Measurements from ENCODE around the gene CPNE5. TPM values are rescaled to one million over a fixed set of nuclear protein-coding genes. Genes with fewer than 3 reads are reported as not detected.
A peak's percentile ranks its signal among the peaks of the same experiment; 100 is the strongest.

Gene CPNE5
- total RNA-seq, 2 experiments from 2014 or later = 1.5 to 1.8 TPM

DNA sequence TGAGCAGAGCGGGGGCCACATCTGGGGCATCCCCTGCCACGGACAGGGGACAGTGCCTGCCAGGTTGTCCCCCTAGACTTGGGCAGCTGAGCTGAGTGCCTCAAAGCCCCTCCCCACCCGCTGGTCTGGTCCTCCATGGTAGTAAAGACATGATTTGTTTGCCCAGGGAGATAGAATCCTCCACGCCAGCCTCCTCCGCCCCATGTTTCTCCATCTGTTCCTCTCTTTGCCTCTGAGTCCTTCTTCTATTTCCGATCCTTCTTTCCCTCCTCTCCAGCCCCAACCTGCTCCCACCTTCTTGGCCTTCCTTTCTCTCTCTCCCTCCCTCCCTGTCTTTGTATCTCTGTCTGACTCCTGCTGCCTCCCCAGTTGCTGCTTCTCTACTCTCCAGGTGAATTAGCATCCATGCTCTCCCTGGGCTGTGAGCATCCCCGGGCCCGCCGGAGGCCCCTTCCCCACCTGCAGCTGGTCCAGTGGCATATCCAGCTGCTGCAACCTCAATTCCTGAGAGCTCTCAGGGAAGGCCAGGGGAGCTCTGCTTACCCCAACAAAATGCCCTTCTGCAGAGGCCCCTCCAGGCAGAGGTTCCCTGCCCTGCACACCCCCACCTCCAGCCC lies 45.8 kb downstream of the CPNE5 start:
- no peak overlapping the region for H3K27ac Mint-ChIP-seq
- peaks cover 5% of the 10 kb centered on the region for H3K4me1 Mint-ChIP-seq (ENCODE audit: low read depth)
- DNase-seq = no peak
- no peak overlapping the region for H3K4me3 Mint-ChIP-seq
- intact Hi-C loops (cut with micrococcal nuclease) = no loop called here
- CTCF ChIA-PET = interaction anchor here (1.1 to 2.2 kb wide), 3 partner anchors 11 to 58 kb away, joined by 4 to 10 read pairs (median 6); no protein-coding TSS in a partner anchor
- no peaks in the 10 kb centered on the region for H3K9me3 Mint-ChIP-seq
- no peaks in the 10 kb centered on the region for H3K36me3 Mint-ChIP-seq
- POLR2A ChIA-PET = no interaction called here
- peaks cover 5% of the 10 kb centered on the region for H3K27me3 Mint-ChIP-seq

DNA sequence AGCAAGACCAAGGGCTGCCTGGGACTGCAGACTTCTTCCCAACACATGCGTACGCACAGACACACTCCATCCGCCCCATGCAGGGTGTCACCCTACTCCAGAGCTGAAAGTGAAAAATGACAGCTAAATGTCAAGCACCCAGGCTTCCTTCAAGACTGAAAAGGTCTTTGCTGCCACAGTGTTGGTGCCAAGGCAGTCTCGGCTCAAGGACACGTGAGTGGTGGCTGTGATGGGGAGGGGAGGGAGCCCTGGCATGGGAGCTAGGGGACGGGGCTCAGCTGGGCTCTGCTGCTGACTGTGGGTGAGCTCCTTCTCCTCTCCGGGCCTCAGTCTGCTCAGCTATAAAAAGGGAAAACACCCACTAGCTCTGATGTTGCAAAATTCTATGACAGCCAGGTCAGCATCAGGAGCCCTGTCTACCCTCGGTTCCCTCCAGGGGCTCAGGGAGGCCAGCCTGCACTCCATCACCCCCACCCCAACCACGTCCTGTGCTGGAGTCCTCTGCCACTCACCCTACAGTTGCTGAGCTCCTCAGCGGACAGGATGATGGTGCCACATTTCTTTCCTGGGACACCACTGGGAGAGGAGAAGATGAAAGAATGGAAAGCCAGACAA lies 47.6 kb downstream of the CPNE5 start:
- no peak for DNase-seq
- CTCF ChIA-PET = interaction anchor here (0.9 to 14.0 kb wide), 7 partner anchors 7 to 226 kb away, joined by 3 to 345 read pairs (median 4); no protein-coding TSS in a partner anchor
- POLR2A ChIA-PET = no interaction called here
- Mint-ChIP-seq H3K4me1 (ENCODE audit: low read depth) (peaks cover 5% of the 10 kb centered on the region), H3K27me3 (peaks cover 5% of the 10 kb centered on the region), H3K4me3 (no peak overlapping the region), H3K9me3 (no peaks in the 10 kb centered on the region), H3K27ac (no peak overlapping the region), H3K36me3 (no peaks in the 10 kb centered on the region)
- intact Hi-C loops (cut with micrococcal nuclease) = no loop called here

DNA sequence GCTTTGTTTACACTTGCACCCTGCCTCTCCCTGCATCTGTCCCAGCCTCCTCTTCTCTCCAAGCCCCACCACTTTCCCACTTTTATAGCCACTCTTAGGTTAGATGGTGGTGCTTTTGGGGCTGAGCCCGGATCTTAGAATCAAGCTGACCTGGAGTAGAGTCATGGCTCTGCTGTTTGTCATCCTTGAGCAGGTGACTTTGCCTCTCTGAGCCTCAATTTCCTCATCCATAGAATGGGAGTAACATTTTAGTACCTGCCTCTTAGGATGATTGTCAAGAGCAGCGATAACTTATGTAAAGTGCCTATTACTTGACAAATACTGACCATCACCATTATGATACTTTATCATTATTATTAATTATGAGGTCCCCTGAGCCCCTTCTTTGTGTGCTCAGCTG lies 48.2 kb downstream of the CPNE5 start:
- Mint-ChIP-seq H3K36me3 (no peaks in the 10 kb centered on the region), H3K27me3 (peaks cover 5% of the 10 kb centered on the region), H3K9me3 (no peaks in the 10 kb centered on the region), H3K4me1 (ENCODE audit: low read depth) (peaks cover 5% of the 10 kb centered on the region), H3K27ac (no peak overlapping the region), H3K4me3 (no peak overlapping the region)
- CTCF ChIA-PET = interaction anchor here (0.6 to 14.0 kb wide), 6 partner anchors 8 to 227 kb away, joined by 3 to 345 read pairs (median 4); no protein-coding TSS in a partner anchor
- intact Hi-C loops (cut with micrococcal nuclease) = no loop called here
- POLR2A ChIA-PET = no interaction called here
- no peak for DNase-seq

DNA sequence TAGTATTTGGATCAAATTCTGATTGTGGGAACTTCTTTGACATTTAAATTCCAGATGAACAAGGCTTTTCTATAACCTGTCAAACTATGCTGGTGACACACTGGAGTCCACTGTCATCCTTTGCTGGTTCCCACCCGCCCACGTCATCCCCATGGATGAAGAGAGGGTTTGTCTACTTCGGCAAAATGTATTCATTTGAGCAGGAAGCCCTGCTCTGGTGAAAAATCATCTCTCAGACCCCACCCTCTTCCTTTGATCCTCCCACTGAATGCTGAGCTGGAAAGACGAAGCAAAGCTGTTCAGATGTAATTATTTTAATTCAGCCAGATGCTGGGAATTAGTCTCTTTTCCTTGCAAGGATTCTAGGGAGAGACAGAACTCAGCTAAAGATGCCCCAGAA lies 50.5 kb downstream of the CPNE5 start:
- POLR2A ChIA-PET = no interaction called here
- no peaks in the 10 kb centered on the region for H3K9me3 Mint-ChIP-seq
- H3K4me3 Mint-ChIP-seq = no peak overlapping the region
- CTCF ChIA-PET = interaction anchor here (0.6 to 14.0 kb wide), 4 partner anchors 8 to 174 kb away, joined by 3 to 345 read pairs (median 4); no protein-coding TSS in a partner anchor
- intact Hi-C loops (cut with micrococcal nuclease) = no loop called here
- no peaks in the 10 kb centered on the region for H3K36me3 Mint-ChIP-seq
- peaks cover 5% of the 10 kb centered on the region for H3K27me3 Mint-ChIP-seq
- DNase-seq = peak; percentile 65
- no peak overlapping the region for H3K27ac Mint-ChIP-seq
- H3K4me1 Mint-ChIP-seq (ENCODE audit: low read depth) = peaks cover 5% of the 10 kb centered on the region

DNA sequence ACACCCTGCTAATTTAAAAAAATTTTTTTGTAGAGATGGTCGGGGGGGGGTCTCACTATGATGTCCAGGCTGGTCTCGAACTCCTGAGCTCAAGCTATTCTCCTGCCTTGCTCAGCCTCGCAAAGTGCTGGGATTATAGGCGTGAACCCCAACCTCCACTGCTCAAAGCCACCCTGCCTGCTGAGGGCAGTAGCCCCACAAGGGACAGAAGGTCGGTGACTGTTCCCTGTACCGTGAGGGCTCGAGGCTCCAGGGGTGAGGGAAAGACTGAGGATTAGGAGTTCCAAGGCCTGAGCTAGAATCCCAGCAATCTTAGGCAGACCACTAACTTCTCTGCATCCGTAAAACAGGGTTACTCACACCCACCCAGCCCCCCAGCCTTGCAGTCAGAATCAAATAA lies 51.1 kb downstream of the CPNE5 start:
- ChIA-PET CTCF (interaction anchor here (14.0 kb wide), 1 partner anchor 19 kb away, joined by 345 read pairs; no protein-coding TSS in a partner anchor), POLR2A (no interaction called here)
- intact Hi-C loops (cut with micrococcal nuclease) = no loop called here
- no peaks in the 10 kb centered on the region for H3K36me3 Mint-ChIP-seq
- no peak overlapping the region for H3K27ac Mint-ChIP-seq
- no peak overlapping the region for H3K4me3 Mint-ChIP-seq
- no peaks in the 10 kb centered on the region for H3K9me3 Mint-ChIP-seq
- peaks cover 2% of the 10 kb centered on the region for H3K27me3 Mint-ChIP-seq
- H3K4me1 Mint-ChIP-seq (ENCODE audit: low read depth) = peaks cover 5% of the 10 kb centered on the region
- no peak for DNase-seq

DNA sequence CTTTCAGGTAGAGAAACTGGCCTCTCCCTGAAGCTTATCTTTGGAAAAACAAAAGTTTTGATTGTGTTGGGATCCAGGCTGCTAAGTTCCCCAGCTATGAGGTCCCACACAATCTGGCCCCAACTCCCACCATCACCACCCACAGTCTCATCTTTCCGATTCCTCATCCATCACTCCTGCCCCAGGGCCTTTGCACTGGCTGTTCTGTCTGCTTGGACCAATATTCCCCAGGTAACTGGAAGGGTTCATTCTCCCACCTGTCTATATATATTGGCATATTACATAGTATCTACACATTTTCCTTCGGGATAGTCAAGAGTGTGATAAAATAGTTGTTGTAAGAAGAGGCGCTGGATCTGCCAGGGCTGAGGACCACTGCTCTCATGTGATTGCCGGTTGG lies 52.0 kb downstream of the CPNE5 start:
- CTCF ChIA-PET = interaction anchor here (9.0 to 14.0 kb wide), 2 partner anchors 18 to 29 kb away, joined by 106 to 345 read pairs; no protein-coding TSS in a partner anchor
- H3K27ac Mint-ChIP-seq = no peak overlapping the region
- H3K9me3 Mint-ChIP-seq = no peaks in the 10 kb centered on the region
- intact Hi-C loops (cut with micrococcal nuclease) = no loop called here
- DNase-seq = no peak
- H3K4me3 Mint-ChIP-seq = no peak overlapping the region
- peaks cover 7% of the 10 kb centered on the region for H3K4me1 Mint-ChIP-seq (ENCODE audit: low read depth)
- H3K36me3 Mint-ChIP-seq = no peaks in the 10 kb centered on the region
- H3K27me3 Mint-ChIP-seq = peaks cover 2% of the 10 kb centered on the region
- POLR2A ChIA-PET = no interaction called here

DNA sequence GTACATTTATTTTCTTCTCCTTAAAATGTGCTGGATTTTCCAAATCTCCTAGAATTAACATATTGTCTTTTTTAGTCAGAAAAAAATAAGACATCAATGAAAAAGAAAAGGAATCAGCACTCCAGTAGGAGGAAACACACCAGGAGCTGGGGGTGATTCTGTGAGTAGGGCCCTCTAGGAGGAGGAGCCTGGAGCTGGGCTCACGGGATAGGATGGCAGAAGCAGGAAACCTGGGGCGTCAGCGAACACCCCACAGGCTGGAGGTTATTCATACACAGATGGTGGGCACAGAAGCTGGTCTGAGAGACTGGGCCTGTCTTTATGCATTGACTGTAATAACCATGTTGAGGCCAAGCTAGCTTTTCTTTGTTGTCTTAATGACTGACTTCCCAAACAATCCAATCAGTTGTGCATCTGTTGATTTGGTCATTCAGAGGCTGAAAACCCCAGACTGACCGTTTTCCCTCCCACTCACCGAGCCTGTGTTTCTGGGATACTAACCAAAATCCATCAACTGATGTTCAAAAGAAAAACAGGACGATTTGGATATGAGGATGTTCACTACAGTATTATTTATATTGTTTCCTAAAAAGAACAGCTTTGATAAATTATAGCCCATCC lies 53.1 kb downstream of the CPNE5 start:
- no peak overlapping the region for H3K27ac Mint-ChIP-seq
- no peaks in the 10 kb centered on the region for H3K9me3 Mint-ChIP-seq
- no peak overlapping the region for H3K4me3 Mint-ChIP-seq
- H3K27me3 Mint-ChIP-seq = no peaks in the 10 kb centered on the region
- ChIA-PET POLR2A (no interaction called here), CTCF (interaction anchor here (0.5 to 14.0 kb wide), 4 partner anchors 17 to 442 kb away, joined by 3 to 345 read pairs (median 54); no protein-coding TSS in a partner anchor)
- intact Hi-C loops (cut with micrococcal nuclease) = no loop called here
- DNase-seq = no peak
- H3K36me3 Mint-ChIP-seq = no peaks in the 10 kb centered on the region
- peaks cover 7% of the 10 kb centered on the region for H3K4me1 Mint-ChIP-seq (ENCODE audit: low read depth)

DNA sequence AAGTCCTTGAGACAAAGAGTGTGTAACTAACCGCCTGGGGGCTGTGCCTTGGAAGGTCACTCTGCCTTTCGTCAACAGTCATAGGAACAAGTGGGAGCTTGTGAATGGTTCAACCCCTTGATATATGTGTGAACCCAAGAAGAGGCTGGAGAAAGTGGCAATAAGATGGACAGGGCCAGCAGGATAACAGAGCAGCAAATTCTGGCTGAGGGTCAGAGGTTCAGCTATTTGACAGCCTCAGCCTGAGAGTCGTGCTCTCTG lies 54.9 kb downstream of the CPNE5 start:
- Mint-ChIP-seq H3K9me3 (no peaks in the 10 kb centered on the region), H3K4me3 (no peak overlapping the region), H3K4me1 (ENCODE audit: low read depth) (peaks cover 7% of the 10 kb centered on the region), H3K27me3 (no peaks in the 10 kb centered on the region), H3K27ac (no peak overlapping the region), H3K36me3 (no peaks in the 10 kb centered on the region)
- intact Hi-C loops (cut with micrococcal nuclease) = no loop called here
- CTCF ChIA-PET = interaction anchor here (0.6 to 14.0 kb wide), 9 partner anchors 8 to 233 kb away, joined by 3 to 345 read pairs (median 4); no protein-coding TSS in a partner anchor
- POLR2A ChIA-PET = interaction anchor here (2.2 kb wide), 1 partner anchor 18 kb away, joined by 6 read pairs; no protein-coding TSS in a partner anchor
- DNase-seq = no peak

DNA sequence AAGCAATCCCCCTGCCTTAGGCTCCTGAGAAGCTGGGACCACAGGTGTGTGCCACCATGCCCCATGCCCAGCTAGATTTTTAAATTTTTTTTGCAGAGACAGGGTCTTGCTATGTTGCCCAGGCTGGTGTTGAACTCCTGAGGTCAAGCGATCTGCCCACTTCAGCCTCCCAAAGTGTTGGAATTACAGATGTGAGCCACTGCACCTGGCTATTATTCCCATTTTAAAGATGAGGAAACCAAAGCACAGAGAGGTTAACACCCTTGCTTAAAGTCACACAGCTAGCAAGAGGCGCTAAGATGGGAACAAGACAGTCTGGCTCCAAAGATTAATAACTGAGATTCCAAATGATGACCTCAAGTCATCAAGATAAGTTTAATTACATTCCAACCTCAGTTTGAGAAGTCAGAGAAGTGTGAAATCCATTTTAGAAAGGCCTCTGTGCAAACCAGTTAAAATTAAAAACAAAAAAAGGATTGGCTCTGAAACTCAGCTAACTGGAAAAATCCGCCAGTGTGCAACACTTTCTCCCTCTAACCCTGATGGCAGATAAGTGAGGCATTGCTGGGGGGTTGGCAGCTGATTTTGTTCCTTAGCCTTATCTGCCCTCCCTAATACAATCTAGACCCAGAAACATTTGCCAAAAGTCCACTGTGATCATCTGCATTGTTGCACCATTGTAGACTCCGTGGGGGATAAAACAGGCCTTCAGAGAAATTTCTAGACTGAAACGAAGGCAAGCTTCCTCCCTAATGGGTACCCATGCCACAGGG lies 55.5 kb downstream of the CPNE5 start:
- CTCF ChIA-PET = interaction anchor here (0.6 to 14.0 kb wide), 27 partner anchors 8 to 234 kb away, joined by 3 to 345 read pairs (median 6); partner anchors contain the start of genes C6orf89 and PPIL1
- H3K27ac Mint-ChIP-seq = no peak overlapping the region
- DNase-seq = no peak
- H3K27me3 Mint-ChIP-seq = no peaks in the 10 kb centered on the region
- POLR2A ChIA-PET = interaction anchor here (1.8 to 2.2 kb wide), 2 partner anchors 18 to 24 kb away, joined by 5 to 6 read pairs; no protein-coding TSS in a partner anchor
- intact Hi-C loops (cut with micrococcal nuclease) = loop anchor here (1.0 to 2.0 kb wide), 2 partner anchors 67 to 235 kb away; no protein-coding TSS in a partner anchor
- H3K4me1 Mint-ChIP-seq (ENCODE audit: low read depth) = peaks cover 4% of the 10 kb centered on the region
- H3K9me3 Mint-ChIP-seq = no peaks in the 10 kb centered on the region
- H3K4me3 Mint-ChIP-seq = no peak overlapping the region
- no peaks in the 10 kb centered on the region for H3K36me3 Mint-ChIP-seq

DNA sequence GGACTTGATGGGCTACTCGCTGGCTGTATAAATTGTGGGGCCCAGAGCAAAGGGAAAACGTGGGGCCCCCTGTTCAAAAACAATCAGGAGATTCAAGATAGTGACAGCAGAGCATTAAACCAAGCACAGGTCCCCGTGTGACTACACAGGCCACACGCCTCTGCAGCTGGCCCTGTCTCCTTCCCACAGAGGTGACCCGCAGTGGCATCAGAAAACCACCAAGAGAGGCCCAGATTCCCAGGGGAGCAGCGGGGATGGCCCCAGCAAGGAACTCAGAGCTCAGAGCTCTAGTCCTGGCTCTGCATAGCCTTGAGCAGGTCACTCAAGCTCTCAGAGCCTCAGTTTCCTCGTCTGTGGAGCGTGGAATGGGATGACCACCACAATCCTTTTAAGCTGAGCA lies 57.6 kb downstream of the CPNE5 start:
- intact Hi-C loops (cut with micrococcal nuclease) = loop anchor here (1.0 to 2.0 kb wide), 2 partner anchors 15 to 69 kb away; no protein-coding TSS in a partner anchor
- DNase-seq = no peak
- H3K27me3 Mint-ChIP-seq = no peaks in the 10 kb centered on the region
- H3K4me3 Mint-ChIP-seq = no peak overlapping the region
- ChIA-PET CTCF (interaction anchor here (0.6 to 14.0 kb wide), 15 partner anchors 13 to 454 kb away, joined by 3 to 345 read pairs (median 9); partner anchors contain the start of gene PPIL1), POLR2A (interaction anchor here (1.8 kb wide), 1 partner anchor 22 kb away, joined by 5 read pairs; no protein-coding TSS in a partner anchor)
- H3K36me3 Mint-ChIP-seq = no peaks in the 10 kb centered on the region
- peaks cover 2% of the 10 kb centered on the region for H3K4me1 Mint-ChIP-seq (ENCODE audit: low read depth)
- no peaks in the 10 kb centered on the region for H3K9me3 Mint-ChIP-seq
- H3K27ac Mint-ChIP-seq = no peak overlapping the region

DNA sequence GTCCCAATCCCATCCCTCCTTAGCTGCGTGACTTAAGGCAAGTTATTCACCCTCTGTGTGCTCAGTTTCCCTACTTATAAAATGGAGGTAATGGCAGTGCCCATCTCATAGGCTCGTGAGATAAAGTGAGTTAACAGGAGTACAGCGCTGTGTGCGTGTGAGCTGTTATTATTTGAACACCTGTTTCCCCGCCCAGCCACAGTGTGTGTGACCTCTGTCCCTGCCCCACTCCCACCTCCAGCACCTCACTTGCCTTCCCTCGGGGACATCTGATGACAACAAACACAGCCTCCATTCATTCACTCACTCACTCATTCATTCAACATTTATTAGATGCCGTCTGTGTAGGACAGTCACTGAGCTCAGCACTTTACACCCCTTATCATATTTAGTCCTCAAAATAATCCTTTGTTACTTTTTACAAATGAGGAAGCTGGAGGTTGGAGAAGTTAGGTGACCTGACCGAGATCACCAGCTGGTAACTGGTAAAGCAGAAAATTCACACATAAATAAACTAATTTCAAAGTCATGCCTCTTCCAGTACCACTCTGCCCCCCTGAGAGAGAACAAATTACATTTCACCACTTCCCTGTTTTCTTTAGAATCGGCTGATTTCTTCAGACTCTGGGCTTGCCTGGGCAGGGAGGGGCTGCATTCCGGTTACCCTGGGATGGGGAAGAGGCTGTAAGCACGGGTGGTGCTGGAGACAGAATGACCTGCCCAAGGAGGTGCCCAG lies 58.6 kb downstream of the CPNE5 start:
- H3K36me3 Mint-ChIP-seq = no peaks in the 10 kb centered on the region
- DNase-seq = no peak
- no peaks in the 10 kb centered on the region for H3K9me3 Mint-ChIP-seq
- no peak overlapping the region for H3K4me3 Mint-ChIP-seq
- intact Hi-C loops (cut with micrococcal nuclease) = no loop called here
- ChIA-PET POLR2A (no interaction called here), CTCF (interaction anchor here (1.2 to 14.0 kb wide), 5 partner anchors 8 to 165 kb away, joined by 3 to 345 read pairs (median 4); no protein-coding TSS in a partner anchor)
- no peak overlapping the region for H3K27ac Mint-ChIP-seq
- no peaks in the 10 kb centered on the region for H3K27me3 Mint-ChIP-seq
- peaks cover 2% of the 10 kb centered on the region for H3K4me1 Mint-ChIP-seq (ENCODE audit: low read depth)

Data from activated CD4-positive, alpha-beta memory T cell treated with anti-CD3 and anti-CD28 coated beads for 36 hours (primary cell).